ENCODE measurements around the gene RALY.

Gene RALY

GRCh38 chr20:33963751-33964150 lies 30.0 kb upstream of the RALY start:
- TF ChIP-seq, protein P1, sequence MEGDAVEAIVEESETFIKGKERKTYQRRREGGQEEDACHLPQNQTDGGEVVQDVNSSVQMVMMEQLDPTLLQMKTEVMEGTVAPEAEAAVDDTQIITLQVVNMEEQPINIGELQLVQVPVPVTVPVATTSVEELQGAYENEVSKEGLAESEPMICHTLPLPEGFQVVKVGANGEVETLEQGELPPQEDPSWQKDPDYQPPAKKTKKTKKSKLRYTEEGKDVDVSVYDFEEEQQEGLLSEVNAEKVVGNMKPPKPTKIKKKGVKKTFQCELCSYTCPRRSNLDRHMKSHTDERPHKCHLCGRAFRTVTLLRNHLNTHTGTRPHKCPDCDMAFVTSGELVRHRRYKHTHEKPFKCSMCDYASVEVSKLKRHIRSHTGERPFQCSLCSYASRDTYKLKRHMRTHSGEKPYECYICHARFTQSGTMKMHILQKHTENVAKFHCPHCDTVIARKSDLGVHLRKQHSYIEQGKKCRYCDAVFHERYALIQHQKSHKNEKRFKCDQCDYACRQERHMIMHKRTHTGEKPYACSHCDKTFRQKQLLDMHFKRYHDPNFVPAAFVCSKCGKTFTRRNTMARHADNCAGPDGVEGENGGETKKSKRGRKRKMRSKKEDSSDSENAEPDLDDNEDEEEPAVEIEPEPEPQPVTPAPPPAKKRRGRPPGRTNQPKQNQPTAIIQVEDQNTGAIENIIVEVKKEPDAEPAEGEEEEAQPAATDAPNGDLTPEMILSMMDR (conservative IDR thresholded peaks at IDR 0.05): no peak
- no peak overlapping the region for H3K27ac ChIP-seq

DNA sequence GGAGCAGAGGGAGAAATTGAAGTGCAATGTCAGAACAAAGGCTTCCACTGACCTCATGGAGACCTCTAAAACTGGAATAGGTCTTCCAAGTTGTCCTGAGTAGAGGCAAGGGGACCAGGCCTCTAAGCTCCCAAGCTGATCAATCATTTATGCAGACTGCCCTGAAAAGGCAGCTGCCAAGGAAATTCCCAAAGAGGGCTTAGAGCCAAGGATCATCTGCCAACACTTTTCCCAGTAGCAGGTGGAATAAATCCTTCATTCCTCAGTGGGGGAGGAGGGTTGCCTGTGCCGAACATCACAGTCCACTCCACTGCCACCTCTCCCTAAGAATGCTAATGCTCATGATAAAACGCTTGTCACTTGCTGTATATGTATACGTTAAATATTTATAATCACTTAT lies 29.3 kb upstream of the RALY start:
- no peak overlapping the region for H3K27ac ChIP-seq
- TF ChIP-seq, protein P1 (conservative IDR thresholded peaks at IDR 0.05): no peak

- H3K27ac ChIP-seq: no peak overlapping the region
- TF ChIP-seq, protein P1 (conservative IDR thresholded peaks at IDR 0.05): no peak
Observed at GRCh38 chr20:33967126-33967525, 26.6 kb upstream of the RALY start.

DNA sequence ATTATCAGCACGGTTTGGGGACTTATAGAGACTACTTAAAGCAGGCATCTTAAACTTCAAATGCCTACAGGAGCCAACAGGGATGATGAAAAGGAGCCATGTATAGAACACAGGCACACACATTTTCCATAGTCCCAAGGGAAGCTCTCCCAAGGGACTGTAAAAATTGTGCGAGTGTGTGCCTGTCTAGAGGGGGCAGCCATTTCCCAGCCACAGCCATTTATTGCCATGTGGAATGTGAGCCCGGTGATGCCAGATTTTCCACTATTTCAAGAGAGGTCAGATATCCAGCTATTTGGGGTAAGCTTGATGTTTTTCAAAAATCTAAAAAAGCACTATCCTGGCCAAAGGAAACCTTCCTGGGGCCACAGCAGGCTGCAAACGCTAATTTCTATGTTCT lies 24.1 kb upstream of the RALY start:
- H3K27ac ChIP-seq: no peak overlapping the region
- TF ChIP-seq, protein P1 (conservative IDR thresholded peaks at IDR 0.05): no peak

DNA sequence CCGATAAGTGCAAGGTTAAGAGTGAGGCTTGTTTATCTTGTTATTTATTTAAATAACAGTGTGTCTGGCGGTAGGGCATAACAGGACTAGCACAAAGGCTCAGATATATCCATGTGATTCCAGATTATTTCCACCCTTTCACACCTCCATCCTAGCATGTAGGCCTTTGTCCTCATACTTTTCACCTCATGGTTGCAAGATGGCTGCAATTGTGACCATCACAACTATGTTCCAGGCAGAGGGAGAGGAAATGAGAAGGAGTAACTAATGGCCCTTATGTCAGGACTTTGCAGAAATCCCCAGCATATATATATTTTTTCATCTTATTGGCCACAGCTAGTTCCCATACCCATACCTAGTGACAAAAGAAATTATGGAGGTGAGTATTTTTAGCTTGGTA lies 23.5 kb upstream of the RALY start:
- TF ChIP-seq, protein P1 (conservative IDR thresholded peaks at IDR 0.05): no peak
- H3K27ac ChIP-seq: no peak overlapping the region

- TF ChIP-seq, protein P1 (conservative IDR thresholded peaks at IDR 0.05): no peak
- no peak overlapping the region for H3K27ac ChIP-seq
Observed at GRCh38 chr20:33971147-33971975, 22.4 kb upstream of the RALY start.

DNA sequence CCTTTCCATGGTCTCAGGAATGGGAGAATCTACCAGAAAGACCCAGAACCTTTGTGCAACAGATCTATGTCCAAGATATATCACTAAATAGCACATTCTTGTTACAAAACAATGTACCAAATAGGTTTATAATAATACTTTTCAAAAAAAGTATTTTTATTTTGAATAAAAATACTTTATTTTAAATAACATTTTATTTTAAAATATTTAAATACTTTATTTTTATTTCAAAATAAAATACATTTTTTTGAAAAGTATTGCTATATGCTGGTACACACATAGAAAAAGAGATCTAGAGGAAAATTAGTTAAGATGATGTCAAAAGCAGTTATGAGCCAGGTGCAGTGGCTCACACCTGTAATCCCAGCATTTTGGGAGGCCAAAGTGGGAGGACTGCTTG lies 16.8 kb upstream of the RALY start:
- TF ChIP-seq, protein P1 (conservative IDR thresholded peaks at IDR 0.05): no peak
- no peak overlapping the region for H3K27ac ChIP-seq
